OCI-LY3 (cell line): ENCODE results near the gene ASAP2.

Source experiments
- H2AFZ ChIP-seq: fragments of 200-600, 300-600 bp; shearing (Covaris generic); 2 replicates; pipeline ENCODE4 v1.6.0; 2014; ENCODE audit warnings: antibody characterized with exemption, low read depth, low read length
- H3K27ac ChIP-seq: fragments of 200-600, 300-600 bp; sonication (generic); 2 replicates; pipeline ENCODE4 v1.5.1; 2014; ENCODE audit warnings: mild to moderate bottlenecking, low read length, moderate library complexity, mixed read lengths
- H3K27me3 ChIP-seq: fragments of 200-600, 300-600 bp; sonication (generic); 2 replicates; pipeline ENCODE4 v1.6.1; 2014; ENCODE audit warnings: low read depth, low read length, mixed read lengths
- H3K36me3 ChIP-seq: fragments of 200-600, 300-600 bp; sonication (generic); replicated peaks from 2 replicates; pipeline ENCODE3; 2014; ENCODE audit warnings: low read depth, low read length, mixed read lengths
- H3K4me1 ChIP-seq: fragments of 300-600, 200-600 bp; sonication (generic); 2 replicates; pipeline ENCODE4 v1.6.1; 2014; ENCODE audit warnings: low read length, mixed read lengths
- H3K4me2 ChIP-seq: fragments of 200-600, 300-600 bp; sonication (generic); 2 replicates; pipeline ENCODE4 v1.6.1; 2014; ENCODE audit warnings: low read length, mixed read lengths
- H3K4me3 ChIP-seq: fragments of 300-600, 200-600 bp; sonication (generic); 2 replicates; pipeline ENCODE4 v1.5.1; 2014; ENCODE audit warnings: antibody characterized with exemption, mild to moderate bottlenecking, low read length, moderate library complexity
- H3K79me2 ChIP-seq: fragments of 300-600, 200-600 bp; shearing (Covaris generic); 2 replicates; pipeline ENCODE4 v1.6.1; 2014; ENCODE audit warnings: mild to moderate bottlenecking, low read length, mixed read lengths
- H3K9ac ChIP-seq: fragments of 300-600, 200-600 bp; shearing (Covaris generic); 2 replicates; pipeline ENCODE4 v1.6.0; 2014; ENCODE audit warnings: mild to moderate bottlenecking, low read length, moderate library complexity
- H3K9me3 ChIP-seq: fragments of 200-600, 300-600 bp; shearing (Covaris generic); 2 replicates; pipeline ENCODE4 v1.6.1; 2014; ENCODE audit warnings: low read length, mixed read lengths; ENCODE audit not compliant: insufficient read depth
- H4K20me1 ChIP-seq: fragments of 200-600, 300-600 bp; sonication (generic); 2 replicates; pipeline ENCODE4 v1.6.1; 2016; ENCODE audit warnings: low read length, mixed read lengths; ENCODE audit not compliant: insufficient read depth
- EZH2phosphoT487 ChIP-seq: fragments of 200-600 bp; shearing (Covaris generic); IDR thresholded peaks from 2 replicates; pipeline ENCODE4 v1.6.1; 2018; ENCODE audit warnings: antibody characterized with exemption, mixed run types, low read depth
- TF ChIP-seq, protein P1 (sequence below): fragments of 200-600, 300-600 bp; sonication (generic); IDR thresholded peaks from 2 replicates; pipeline ENCODE4 v1.5.1; 2014; ENCODE audit warnings: antibody characterized with exemption, low read length, low read depth

Gene ASAP2

DNA sequence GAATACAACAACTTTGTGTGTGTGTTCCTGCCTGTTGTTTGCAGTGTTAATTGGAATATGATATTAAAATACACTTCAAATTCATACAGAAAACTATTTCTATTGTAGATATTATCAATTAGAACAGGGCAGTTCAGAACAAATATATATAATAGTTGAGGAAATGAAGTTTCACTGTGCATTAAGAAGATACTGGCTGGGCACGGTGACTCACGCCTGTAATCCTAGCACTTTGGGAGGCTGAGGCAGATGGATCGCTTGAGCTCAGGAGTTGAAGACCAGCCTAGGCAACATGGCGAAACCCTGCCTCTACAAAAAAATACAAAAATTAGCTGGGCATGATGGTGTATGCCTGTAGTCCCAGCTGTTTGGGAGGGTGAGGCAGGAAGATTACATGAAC lies 79.3 kb downstream of the ASAP2 start:
- Histone ChIP-seq H3K27ac (no peak overlapping the region), H3K4me2 (no peak overlapping the region), H3K9ac (no peak overlapping the region), H3K9me3 (no peaks in the 10 kb centered on the region), H3K79me2 (no peaks in the 10 kb centered on the region), H3K4me1 (no peaks in the 10 kb centered on the region), H4K20me1 (no peaks in the 10 kb centered on the region), H3K27me3 (peaks cover 26% of the 10 kb centered on the region), H2AFZ (no peak overlapping the region), H3K36me3 (no peaks in the 10 kb centered on the region), H3K4me3 (no peak overlapping the region)
- no peak for TF ChIP-seq EZH2phosphoT487
- TF ChIP-seq, protein P1, sequence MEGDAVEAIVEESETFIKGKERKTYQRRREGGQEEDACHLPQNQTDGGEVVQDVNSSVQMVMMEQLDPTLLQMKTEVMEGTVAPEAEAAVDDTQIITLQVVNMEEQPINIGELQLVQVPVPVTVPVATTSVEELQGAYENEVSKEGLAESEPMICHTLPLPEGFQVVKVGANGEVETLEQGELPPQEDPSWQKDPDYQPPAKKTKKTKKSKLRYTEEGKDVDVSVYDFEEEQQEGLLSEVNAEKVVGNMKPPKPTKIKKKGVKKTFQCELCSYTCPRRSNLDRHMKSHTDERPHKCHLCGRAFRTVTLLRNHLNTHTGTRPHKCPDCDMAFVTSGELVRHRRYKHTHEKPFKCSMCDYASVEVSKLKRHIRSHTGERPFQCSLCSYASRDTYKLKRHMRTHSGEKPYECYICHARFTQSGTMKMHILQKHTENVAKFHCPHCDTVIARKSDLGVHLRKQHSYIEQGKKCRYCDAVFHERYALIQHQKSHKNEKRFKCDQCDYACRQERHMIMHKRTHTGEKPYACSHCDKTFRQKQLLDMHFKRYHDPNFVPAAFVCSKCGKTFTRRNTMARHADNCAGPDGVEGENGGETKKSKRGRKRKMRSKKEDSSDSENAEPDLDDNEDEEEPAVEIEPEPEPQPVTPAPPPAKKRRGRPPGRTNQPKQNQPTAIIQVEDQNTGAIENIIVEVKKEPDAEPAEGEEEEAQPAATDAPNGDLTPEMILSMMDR = no peak

DNA sequence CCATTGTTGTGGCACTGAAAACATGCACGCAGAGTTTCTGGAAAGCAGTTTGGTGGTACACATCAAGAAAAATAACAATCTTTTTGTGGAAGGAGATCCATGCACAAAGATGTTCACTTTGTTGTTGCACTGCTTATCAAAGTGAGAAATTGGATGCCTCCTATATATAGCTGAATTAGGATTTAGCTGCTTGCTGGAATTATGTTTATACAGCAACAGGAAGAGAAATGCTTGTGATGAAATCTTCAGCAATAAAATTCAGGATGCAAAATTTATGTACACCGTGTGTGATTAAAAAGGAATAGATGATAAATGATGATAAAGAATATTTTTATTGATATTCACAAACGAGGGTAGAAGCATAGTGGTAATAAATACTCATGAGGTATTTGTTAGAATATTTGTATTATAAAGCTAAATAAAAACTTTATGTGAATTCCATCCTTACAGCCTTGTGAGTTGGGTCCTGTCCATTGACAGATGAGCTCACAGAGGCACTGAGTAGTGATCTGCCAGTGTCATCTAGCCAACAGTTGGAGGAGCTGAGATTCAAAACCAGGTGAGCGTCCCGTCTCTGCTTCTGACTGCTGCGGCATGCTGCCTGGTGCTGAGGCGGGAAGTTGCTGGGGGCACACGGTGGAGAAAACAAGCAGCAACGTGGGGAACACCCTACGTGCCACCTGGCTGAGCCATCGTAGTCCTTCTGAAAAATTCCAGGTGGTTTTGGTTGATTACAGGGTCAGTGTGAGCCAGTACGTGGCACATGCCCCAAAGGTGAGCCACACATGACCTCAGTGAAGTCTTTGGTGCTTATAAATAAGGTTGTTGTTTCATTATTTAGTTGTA lies 80.2 kb downstream of the ASAP2 start:
- Histone ChIP-seq H3K27ac (no peak overlapping the region), H3K4me1 (no peaks in the 10 kb centered on the region), H3K4me3 (no peak overlapping the region), H3K36me3 (no peaks in the 10 kb centered on the region), H3K27me3 (peaks cover 33% of the 10 kb centered on the region), H3K9me3 (no peaks in the 10 kb centered on the region), H2AFZ (no peak overlapping the region), H4K20me1 (no peaks in the 10 kb centered on the region), H3K9ac (no peak overlapping the region), H3K79me2 (no peaks in the 10 kb centered on the region), H3K4me2 (no peak overlapping the region)
- TF ChIP-seq EZH2phosphoT487 = no peak
- TF ChIP-seq, protein P1 = no peak

DNA sequence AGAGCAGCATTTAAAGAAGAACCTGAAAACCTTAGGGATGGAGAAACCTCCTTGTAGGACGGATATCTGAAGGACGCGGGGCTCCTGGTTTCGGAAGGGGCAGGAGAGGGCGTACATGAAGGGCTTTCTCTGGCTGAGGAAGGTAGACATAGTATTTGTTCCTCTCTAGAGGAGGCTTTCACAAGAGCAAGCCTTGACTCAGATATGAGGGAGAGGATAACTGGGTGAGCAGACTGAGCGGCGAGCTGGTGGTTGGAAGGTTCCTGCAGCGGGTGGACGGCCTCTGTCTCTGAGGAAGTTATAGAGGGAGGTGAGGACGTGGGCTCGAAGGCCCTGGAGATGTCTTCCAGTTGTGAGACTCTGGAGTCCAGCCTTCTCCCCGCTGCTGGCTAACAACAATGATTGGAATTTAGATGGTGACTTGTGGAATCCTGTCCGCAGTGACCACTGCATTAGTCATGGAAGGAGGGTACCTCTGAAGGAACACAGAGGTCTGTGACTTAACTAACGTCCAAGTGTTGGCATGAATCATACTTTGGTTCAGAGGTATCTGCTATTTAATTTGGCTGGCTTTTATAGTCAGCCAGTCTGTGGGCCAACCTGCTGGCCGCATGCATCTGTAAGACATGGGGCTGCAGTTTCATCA lies 80.9 kb downstream of the ASAP2 start:
- no peak for TF ChIP-seq EZH2phosphoT487
- TF ChIP-seq, protein P1 = no peak
- peaks cover 36% of the 10 kb centered on the region for H3K27me3 ChIP-seq
- no peak overlapping the region for H3K4me2 ChIP-seq
- no peak overlapping the region for H3K4me3 ChIP-seq
- no peaks in the 10 kb centered on the region for H4K20me1 ChIP-seq
- H3K79me2 ChIP-seq = no peaks in the 10 kb centered on the region
- H3K9me3 ChIP-seq = no peaks in the 10 kb centered on the region
- no peaks in the 10 kb centered on the region for H3K4me1 ChIP-seq
- H3K27ac ChIP-seq = no peak overlapping the region
- H3K36me3 ChIP-seq = no peaks in the 10 kb centered on the region
- no peak overlapping the region for H2AFZ ChIP-seq
- H3K9ac ChIP-seq = no peak overlapping the region

DNA sequence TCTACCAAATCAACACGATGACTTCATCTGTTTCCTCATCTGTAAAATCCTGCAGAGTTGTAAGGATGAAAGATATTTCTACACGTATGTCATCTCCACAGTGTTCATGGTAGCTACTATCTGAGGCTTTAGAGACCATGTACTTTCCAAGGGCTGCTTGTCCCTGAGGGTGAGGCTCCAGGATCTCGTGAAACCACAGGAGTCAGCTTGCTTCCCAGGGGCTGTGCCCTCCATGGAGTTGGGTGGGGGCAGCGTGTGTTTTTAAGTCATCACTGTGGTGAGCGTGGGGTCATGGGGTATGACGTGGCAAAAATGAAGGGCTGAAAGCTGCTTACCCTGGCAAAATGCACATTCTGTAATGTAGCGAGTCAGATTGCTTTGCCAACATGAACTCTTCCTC lies 81.6 kb downstream of the ASAP2 start:
- Histone ChIP-seq H3K4me1 (no peaks in the 10 kb centered on the region), H3K4me2 (no peak overlapping the region), H2AFZ (no peak overlapping the region), H4K20me1 (no peaks in the 10 kb centered on the region), H3K4me3 (no peak overlapping the region), H3K79me2 (no peaks in the 10 kb centered on the region), H3K36me3 (no peaks in the 10 kb centered on the region), H3K27me3 (peaks cover 39% of the 10 kb centered on the region), H3K9ac (no peak overlapping the region), H3K9me3 (no peaks in the 10 kb centered on the region), H3K27ac (no peak overlapping the region)
- no peak for TF ChIP-seq EZH2phosphoT487
- TF ChIP-seq, protein P1 = no peak
